ENCODE results near the gene PODN.

DNA sequence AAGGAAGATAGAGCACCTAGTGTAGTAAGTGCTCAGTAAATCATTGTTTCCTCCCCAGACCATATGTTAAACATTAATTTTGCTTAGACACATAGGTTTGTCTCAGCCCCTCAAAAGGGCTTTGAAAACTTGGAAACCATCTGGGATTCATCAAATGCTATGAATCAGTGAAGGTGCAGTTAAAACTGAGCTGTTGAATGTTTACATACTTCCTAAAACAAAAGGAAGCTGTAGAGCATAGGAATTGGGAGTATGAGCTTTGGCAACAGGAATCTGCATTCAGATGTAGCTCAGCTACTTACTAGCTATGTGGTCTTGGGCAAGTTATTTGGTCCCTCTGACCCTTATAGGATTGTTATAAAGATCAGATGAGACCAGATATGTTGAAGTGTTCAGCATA lies 18.7 kb upstream of the PODN start:
- TF ChIP-seq POLR2A (IDR thresholded peaks at IDR 0.05): no peak
- TF ChIP-seq, protein P1, sequence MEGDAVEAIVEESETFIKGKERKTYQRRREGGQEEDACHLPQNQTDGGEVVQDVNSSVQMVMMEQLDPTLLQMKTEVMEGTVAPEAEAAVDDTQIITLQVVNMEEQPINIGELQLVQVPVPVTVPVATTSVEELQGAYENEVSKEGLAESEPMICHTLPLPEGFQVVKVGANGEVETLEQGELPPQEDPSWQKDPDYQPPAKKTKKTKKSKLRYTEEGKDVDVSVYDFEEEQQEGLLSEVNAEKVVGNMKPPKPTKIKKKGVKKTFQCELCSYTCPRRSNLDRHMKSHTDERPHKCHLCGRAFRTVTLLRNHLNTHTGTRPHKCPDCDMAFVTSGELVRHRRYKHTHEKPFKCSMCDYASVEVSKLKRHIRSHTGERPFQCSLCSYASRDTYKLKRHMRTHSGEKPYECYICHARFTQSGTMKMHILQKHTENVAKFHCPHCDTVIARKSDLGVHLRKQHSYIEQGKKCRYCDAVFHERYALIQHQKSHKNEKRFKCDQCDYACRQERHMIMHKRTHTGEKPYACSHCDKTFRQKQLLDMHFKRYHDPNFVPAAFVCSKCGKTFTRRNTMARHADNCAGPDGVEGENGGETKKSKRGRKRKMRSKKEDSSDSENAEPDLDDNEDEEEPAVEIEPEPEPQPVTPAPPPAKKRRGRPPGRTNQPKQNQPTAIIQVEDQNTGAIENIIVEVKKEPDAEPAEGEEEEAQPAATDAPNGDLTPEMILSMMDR (IDR thresholded peaks at IDR 0.05): no peak
